Ishikawa (cell line): Measurements from ENCODE around the gene STXBP4.

Experiments used
- CREB1 ChIP-seq: IDR thresholded peaks from 2 replicates; pipeline ENCODE4 v1.6.1; 2012; ENCODE audit warnings: low read depth
- EP300 ChIP-seq: IDR thresholded peaks from 2 replicates; pipeline ENCODE4 v1.6.1; 2012; ENCODE audit warnings: borderline replicate concordance
- FOXM1 ChIP-seq: IDR thresholded peaks from 2 replicates; pipeline ENCODE4 v1.6.1; 2012; ENCODE audit warnings: low read depth, borderline replicate concordance
- NFIC ChIP-seq: IDR thresholded peaks from 2 replicates; pipeline ENCODE4 v1.6.1; 2012
- TAF1 ChIP-seq: IDR thresholded peaks from 2 replicates; pipeline ENCODE4 v1.6.1; 2012; ENCODE audit warnings: low read depth, mild to moderate bottlenecking
- USF1 ChIP-seq: IDR thresholded peaks from 2 replicates; pipeline ENCODE4 v1.6.1; 2012

- no peak for TF ChIP-seq USF1
- TF ChIP-seq TAF1: no peak
- no peak for TF ChIP-seq NFIC
- no peak for TF ChIP-seq EP300
- no peak for TF ChIP-seq CREB1
- no peak for TF ChIP-seq FOXM1
Observed at GRCh38 chr17:55072898-55073297, 104.3 kb downstream of the STXBP4 start.
